Suppressor macrophage (primary cell): ENCODE results near the gene EGR1.

Source experiments
- DNase-seq, 4 experiments: peaks; one replicate each; pipeline ENCODE4 v3.0.0-alpha.2; 2020 to 2022

The EGR1 gene

DNA sequence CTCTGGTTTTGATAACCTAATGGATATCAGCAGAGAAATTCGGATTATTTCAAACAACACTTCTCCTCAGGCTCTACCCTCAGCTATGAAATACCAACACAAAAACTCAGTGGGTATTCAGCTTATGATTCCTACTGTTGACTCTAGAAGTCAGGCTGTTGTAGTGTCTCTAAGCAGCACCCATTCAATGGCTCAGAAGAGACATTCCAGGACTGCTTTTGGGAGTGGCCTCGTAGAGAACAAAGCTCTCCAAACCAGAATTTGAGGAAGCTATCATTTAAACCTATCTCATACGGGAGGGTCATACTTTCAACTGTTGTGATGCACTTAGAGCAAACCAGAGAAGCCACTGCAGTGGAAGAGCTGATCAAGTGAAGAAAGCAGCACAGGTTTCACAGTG, 43.7 kb downstream of the EGR1 start:
- no peak for DNase-seq

DNA sequence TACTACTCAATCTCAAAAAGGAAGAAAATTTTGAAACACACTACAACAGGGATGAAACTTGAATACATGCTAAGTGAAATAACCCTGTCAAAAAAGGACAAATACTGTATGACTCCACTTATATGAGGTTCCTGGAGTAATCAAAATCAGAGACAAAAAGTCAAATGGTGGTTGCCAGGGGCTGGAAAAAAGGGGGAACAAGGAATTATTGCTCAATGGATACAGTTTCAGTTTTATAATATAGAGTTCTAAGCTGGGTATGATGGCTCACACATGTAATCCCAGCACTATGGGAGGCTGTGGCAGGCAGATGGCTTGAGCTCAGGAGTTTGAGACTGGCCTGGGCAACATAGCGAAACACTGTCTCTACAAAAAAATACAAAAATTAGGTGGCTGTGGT, 48.7 kb downstream of the EGR1 start:
- DNase-seq = peak in 3 of 4 experiments; percentile 26 to 57 (median 47)

DNA sequence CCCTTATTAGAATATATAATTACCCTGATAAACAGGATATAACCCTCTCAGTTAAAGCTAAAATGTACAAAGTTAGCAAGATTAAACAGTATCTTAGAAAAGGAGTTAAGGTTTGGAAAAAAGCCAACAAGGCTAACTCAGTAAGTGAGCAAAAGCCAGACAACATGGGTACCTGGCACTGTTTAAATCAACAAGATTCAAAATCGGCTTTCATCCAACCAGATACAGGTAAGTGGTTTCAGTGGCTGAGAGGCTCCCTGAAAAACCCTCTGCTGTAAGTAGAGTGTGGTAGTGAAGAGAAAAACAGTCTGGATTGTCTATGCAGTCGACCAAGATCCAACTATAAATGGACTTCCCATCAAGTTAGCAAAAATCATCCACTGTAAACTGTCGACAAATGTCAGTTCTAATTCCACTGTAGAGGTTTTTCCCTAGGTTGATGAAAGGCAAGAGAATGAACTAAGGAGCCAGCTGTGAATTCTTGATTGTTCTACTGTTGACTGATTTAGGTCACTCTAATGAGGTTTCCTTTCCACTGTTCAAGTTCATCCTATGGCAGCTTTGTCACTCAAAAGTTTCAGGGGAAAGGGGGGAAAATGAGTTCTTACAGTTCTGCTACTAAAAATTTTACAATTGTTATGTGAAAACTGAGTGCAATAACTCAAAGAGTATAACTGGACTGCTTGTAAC, 50.4 kb downstream of the EGR1 start:
- DNase-seq = no peak

DNA sequence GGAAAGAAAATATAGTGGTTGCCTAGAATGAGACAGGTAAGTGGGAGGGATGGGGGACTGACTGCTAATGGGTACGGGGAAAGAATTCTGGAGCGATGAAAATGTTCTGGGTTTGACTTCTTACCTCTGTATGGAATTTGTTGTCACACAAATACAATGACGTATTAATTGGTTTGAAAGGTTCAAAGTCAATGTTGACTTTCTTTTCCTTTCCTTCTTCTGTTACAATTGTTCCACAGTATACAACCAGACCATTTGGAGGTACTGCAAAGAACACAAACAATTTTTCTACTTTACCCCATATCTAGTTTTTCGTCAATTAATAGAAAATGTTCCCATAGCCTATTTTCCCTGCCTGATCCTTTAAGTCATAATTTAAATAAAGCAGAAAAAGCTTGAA, 52.2 kb downstream of the EGR1 start:
- no peak for DNase-seq
